Small intestine (tissue), 7 donors: ENCODE measurements around the gene ARID2. TPM values are rescaled to one million over a fixed set of nuclear protein-coding genes. Genes with fewer than 3 reads are reported as not detected.

Experiments
- DNase-seq, 2 donors: peaks; one replicate each; pipeline versions ENCODE4 v3.0.0 to v3.0.0-alpha.2; 2013
- FAIRE-seq: peaks from 2 replicates; lab custom pipeline; 2012; peaks lifted over from hg19 to GRCh38; lab: Jason Lieb, UNC
- H3K27ac ChIP-seq, 3 donors: one replicate each; pipeline ENCODE4 v1.5.1; 2013; ENCODE audit warnings: low read length in 2 of 3, mild to moderate bottlenecking in 2 of 3, control low read depth in 1 of 3, inconsistent platforms in 1 of 3, low read depth in 1 of 3, moderate library complexity in 1 of 3
- H3K27me3 ChIP-seq, 3 donors: one replicate each; pipeline ENCODE4 v1.6.1; 2013; ENCODE audit warnings: low read length in 3 of 3, inconsistent platforms in 1 of 3; ENCODE audit not compliant: control insufficient read depth in 3 of 3, insufficient read depth in 3 of 3
- H3K36me3 ChIP-seq, 3 donors: one replicate each; pipeline ENCODE4 v1.6.1; 2013; ENCODE audit warnings: low read length in 3 of 3, inconsistent platforms in 1 of 3, low read depth in 1 of 3, mild to moderate bottlenecking in 1 of 3, moderate library complexity in 1 of 3; ENCODE audit not compliant: control insufficient read depth in 3 of 3, insufficient read depth in 2 of 3
- H3K4me1 ChIP-seq, 3 donors: one replicate each; pipeline ENCODE4 v1.6.1; 2013; ENCODE audit warnings: low read length in 2 of 3, inconsistent platforms in 1 of 3, low read depth in 1 of 3, mild to moderate bottlenecking in 1 of 3, moderate library complexity in 1 of 3; ENCODE audit not compliant: control insufficient read depth in 3 of 3, insufficient read depth in 2 of 3
- H3K4me3 ChIP-seq, 3 donors: one replicate each; pipeline ENCODE4 v1.5.1; 2013; ENCODE audit warnings: low read length in 3 of 3, control low read depth in 1 of 3, inconsistent platforms in 1 of 3, low read depth in 1 of 3, mild to moderate bottlenecking in 1 of 3, moderate library complexity in 1 of 3
- H3K9me3 ChIP-seq, 2 donors: one replicate each; pipeline ENCODE4 v1.6.1; 2013; ENCODE audit warnings: low read depth in 1 of 2, low read length in 1 of 2; ENCODE audit not compliant: control insufficient read depth in 2 of 2, insufficient read depth in 1 of 2
- WGBS, 3 donors: extraction: QIAGEN DNeasy Blood & Tissue Kit; methylation state at CpG; one replicate each; pipeline ENCODE4 v1.1.7; 2013; 5-methylcytosine and 5-hydroxymethylcytosine counted together
- polyA plus RNA-seq, 4 donors: library from polyadenylated mRNA; stranded (reverse) in 3 of 4; unstranded in 1 of 4; fragments of 200-250 nt in 3 of 4; fragments of 120-200 nt in 1 of 4; gene quantifications; one replicate each; pipeline versions ENCODE4 v1.2.1 to v1.2.3, GENCODE V29; 2013
- donor health status: healthy with polysubstance abuse.
- donor health status: control.
- donor health status: control.
- donor health status: Bipolar disorder and iron deficiency.
- donor health status: healthy.

The ARID2 gene
- polyA plus RNA-seq, 4 donors: 5.1 to 17.6 (median 6.0) TPM

DNA sequence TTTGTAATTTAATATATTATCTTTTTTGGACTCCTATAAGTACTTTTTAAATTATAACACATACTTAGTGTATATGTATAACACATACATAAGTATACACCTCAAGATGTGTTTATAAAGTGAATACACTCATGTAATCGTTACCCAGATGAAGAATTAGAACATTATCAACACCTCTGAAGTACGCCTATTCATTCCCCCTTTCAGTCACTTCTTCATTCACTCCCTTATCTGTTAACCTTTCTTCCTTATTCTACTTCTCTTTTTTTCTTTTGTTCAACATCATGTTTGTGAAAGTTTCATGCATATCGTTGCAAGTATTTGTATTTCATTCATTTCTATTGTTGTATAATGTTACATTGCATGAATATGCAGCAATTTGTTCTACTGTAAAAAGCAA, 98.5 kb downstream of the ARID2 start:
- H3K27ac ChIP-seq: no peak overlapping the region
- no peaks in the 10 kb centered on the region for H3K27me3 ChIP-seq
- no peaks in the 10 kb centered on the region for H3K9me3 ChIP-seq
- H3K4me3 ChIP-seq: no peak overlapping the region
- no peak for DNase-seq
- no peak for FAIRE-seq
- WGBS, 3 donors: 83 to 94% (median 92%) methylated on average over 3 of the region's 3 CpGs
- peaks cover 3 to 6% (median 4%) of the 10 kb centered on the region in 3 donors for H3K36me3 ChIP-seq
- no peaks in the 10 kb centered on the region for H3K4me1 ChIP-seq

DNA sequence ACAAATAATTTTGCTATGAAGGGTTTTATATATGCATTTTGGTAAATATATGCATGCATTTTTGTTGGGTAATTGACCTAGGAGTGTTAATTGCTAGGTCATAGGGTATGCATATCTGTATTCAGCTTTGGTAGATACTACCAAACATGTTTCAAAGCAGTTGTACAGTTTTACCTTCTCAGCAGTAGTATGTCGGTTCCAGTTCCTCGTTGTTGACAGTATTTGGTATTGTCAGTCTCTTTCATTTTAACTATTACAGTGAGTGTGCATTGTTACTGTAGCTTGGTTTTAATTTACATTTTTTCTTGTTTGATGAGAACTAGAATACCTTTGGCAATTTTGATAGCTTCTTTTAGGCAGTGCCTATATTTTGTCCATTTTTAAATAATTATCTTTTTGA, 98.9 kb downstream of the ARID2 start:
- FAIRE-seq: no peak
- 78 to 86% (median 81%) methylated on average over 2 of the region's 2 CpGs for WGBS, 3 donors
- Histone ChIP-seq H3K4me3 (no peak overlapping the region), H3K4me1 (no peaks in the 10 kb centered on the region), H3K9me3 (no peaks in the 10 kb centered on the region), H3K27me3 (no peaks in the 10 kb centered on the region), H3K27ac (no peak overlapping the region), H3K36me3 (peaks cover 3 to 6% (median 4%) of the 10 kb centered on the region in 3 donors)
- DNase-seq: no peak

DNA sequence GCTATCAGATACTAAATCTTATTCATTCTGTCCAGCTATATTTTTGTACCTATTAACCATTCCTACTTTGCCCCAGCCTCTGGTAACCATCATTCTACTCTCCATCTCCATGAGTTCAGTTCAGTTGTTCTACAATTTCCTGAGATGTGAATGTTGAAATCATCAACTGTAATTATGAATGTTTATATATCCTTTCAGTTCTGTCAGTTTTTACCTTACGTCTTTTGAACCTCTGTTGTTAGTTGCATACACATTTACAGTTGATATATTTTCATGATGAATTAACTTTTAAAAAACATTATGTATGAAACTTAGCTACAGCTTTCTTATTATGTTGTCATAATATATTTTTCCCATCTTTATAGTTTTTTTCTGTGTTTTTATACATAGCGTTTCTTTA, 102.1 kb downstream of the ARID2 start:
- Histone ChIP-seq H3K4me3 (no peak overlapping the region), H3K4me1 (no peaks in the 10 kb centered on the region), H3K36me3 (peaks cover 0 to 10% (median under 1%) of the 10 kb centered on the region in 3 donors), H3K9me3 (no peaks in the 10 kb centered on the region), H3K27ac (no peak overlapping the region), H3K27me3 (no peaks in the 10 kb centered on the region)
- FAIRE-seq (no peak), DNase-seq (no peak)
- 96 to 100% (median 98%) methylated on average over 2 of the region's 2 CpGs for WGBS, 3 donors

DNA sequence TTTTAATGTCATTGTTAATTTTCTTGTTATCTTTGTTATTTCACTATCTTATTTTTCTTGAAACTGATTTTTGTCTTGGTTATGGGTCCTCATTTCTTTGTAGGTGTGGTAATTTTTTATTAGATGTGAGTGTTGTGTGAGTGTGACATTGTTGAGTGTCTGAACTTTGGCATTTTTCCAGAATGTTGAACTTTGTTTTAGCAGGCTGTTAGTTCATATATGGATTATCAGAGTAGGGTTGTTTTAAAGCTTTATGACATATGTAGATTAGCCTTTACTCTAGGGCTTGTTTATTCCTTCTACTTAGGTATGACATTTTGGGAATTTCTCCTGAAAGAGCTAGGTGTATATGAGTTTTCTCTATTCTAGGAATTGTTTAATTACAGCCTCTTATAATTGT, 103.9 kb downstream of the ARID2 start:
- Histone ChIP-seq H3K4me3 (no peak overlapping the region), H3K27me3 (no peaks in the 10 kb centered on the region), H3K27ac (no peak overlapping the region), H3K4me1 (no peaks in the 10 kb centered on the region), H3K36me3 (peaks cover 2 to 11% (median 2%) of the 10 kb centered on the region in 3 donors), H3K9me3 (no peaks in the 10 kb centered on the region)
- DNase-seq (peak; percentile 68 to 88), FAIRE-seq (peak; percentile 15)

DNA sequence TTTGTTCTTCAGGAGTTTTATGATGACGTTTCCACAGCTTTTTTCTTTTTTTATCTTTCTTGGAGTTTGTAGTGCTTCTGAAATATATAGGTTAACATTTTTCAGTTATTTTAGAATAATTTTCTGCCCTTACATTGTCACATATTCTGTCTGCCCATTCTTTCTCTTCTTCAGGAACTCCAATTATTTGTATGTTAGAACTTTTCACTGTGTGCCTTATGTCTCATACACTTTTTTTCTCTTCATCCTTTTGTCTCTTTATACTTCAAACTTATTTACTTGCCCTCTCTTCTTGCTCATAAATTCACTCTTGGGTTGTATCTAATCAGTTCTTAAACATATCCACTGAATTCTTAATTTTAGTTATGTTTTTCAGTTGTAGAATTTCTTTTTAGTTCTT, 105.3 kb downstream of the ARID2 start:
- H3K27me3 ChIP-seq: no peaks in the 10 kb centered on the region
- peaks cover 2 to 18% (median 6%) of the 10 kb centered on the region in 3 donors for H3K36me3 ChIP-seq
- DNase-seq (no peak), FAIRE-seq (peak; percentile 15)
- H3K4me1 ChIP-seq: no peaks in the 10 kb centered on the region
- 94 to 100% (median 100%) methylated on average over 1 of the region's 1 CpG for WGBS, 3 donors
- no peak overlapping the region for H3K4me3 ChIP-seq
- H3K27ac ChIP-seq: no peak overlapping the region
- H3K9me3 ChIP-seq: no peaks in the 10 kb centered on the region

DNA sequence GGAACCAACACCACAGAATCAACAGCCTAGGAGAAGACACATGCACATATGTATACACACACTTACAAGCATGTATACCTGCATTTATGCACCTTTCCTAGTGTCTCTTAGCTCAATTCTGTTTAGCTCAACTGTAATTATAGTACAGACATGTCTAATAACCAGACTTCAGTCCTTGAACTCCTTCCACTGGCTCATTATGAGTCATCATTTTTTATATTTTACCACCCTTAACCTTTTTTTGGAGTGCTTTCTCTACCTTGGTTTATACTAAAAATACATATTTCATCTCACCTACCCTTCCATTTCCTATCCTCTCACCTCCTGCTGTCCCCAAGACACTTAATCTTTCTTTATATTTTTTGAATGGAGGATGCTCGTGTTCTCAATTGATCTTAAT, 110.4 kb downstream of the ARID2 start:
- peaks cover 7 to 19% (median 8%) of the 10 kb centered on the region in 3 donors for H3K36me3 ChIP-seq
- no peak overlapping the region for H3K27ac ChIP-seq
- H3K27me3 ChIP-seq: no peaks in the 10 kb centered on the region
- no peaks in the 10 kb centered on the region for H3K4me1 ChIP-seq
- DNase-seq: no peak
- FAIRE-seq: no peak
- H3K9me3 ChIP-seq: no peaks in the 10 kb centered on the region
- H3K4me3 ChIP-seq: no peak overlapping the region
- 97 to 98% (median 97%) methylated on average over 1 of the region's 1 CpG for WGBS, 3 donors

DNA sequence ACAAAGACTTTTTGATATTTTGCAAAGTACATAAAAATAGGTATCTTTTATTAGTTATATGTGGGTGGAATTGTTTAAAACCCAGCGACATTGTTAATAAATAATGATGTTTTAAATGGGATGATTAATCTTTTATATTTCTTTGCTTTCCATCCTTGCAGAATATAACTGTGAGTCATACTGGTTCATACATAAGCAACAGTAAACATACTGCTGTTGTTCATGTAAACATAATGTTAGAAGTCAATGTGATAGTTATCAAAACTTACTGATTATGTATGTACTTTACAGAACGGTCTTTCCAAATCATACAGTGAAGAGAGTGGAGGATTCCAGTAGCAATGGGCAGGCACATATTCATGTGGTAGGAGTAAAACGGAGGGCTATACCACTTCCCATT, 119.8 kb downstream of the ARID2 start:
- DNase-seq (no peak), FAIRE-seq (no peak)
- no peaks in the 10 kb centered on the region for H3K9me3 ChIP-seq
- peaks cover 11 to 21% (median 17%) of the 10 kb centered on the region in 3 donors for H3K36me3 ChIP-seq
- no peaks in the 10 kb centered on the region for H3K4me1 ChIP-seq
- no peaks in the 10 kb centered on the region for H3K27me3 ChIP-seq
- H3K4me3 ChIP-seq: no peak overlapping the region
- WGBS, 3 donors: 73 to 87% (median 84%) methylated on average over 3 of the region's 3 CpGs
- H3K27ac ChIP-seq: no peak overlapping the region

DNA sequence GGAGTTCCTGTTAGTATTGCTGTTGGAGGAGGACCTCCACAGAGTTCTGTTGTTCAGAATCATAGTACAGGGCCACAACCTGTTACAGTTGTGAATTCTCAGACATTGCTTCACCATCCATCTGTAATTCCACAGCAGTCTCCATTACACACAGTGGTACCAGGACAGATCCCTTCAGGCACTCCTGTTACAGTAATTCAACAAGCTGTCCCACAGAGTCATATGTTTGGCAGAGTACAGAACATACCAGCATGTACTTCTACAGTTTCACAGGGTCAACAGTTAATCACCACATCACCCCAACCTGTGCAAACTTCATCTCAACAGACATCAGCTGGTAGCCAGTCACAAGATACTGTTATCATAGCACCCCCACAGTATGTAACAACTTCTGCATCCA, 120.8 kb downstream of the ARID2 start:
- FAIRE-seq: no peak

DNA sequence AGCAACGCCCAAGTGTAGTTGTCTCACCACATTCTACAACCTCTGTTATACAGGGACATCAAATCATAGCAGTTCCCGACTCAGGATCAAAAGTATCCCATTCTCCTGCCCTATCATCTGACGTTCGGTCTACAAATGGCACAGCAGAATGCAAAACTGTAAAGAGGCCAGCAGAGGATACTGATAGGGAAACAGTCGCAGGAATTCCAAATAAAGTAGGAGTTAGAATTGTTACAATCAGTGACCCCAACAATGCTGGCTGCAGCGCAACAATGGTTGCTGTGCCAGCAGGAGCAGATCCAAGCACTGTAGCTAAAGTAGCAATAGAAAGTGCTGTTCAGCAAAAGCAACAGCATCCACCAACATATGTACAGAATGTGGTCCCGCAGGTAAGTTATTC, 123.0 kb downstream of the ARID2 start:
- no peaks in the 10 kb centered on the region for H3K4me1 ChIP-seq
- H3K27ac ChIP-seq: no peak overlapping the region
- DNase-seq (no peak), FAIRE-seq (no peak)
- no peaks in the 10 kb centered on the region for H3K9me3 ChIP-seq
- H3K27me3 ChIP-seq: no peaks in the 10 kb centered on the region
- peaks cover 11 to 27% (median 17%) of the 10 kb centered on the region in 3 donors for H3K36me3 ChIP-seq
- WGBS, 3 donors: 86 to 95% (median 94%) methylated on average over 7 of the region's 7 CpGs
- H3K4me3 ChIP-seq: no peak overlapping the region

More for the DNA sequence above, 120.8 kb downstream of the ARID2 start:
- no peak for DNase-seq
- no peaks in the 10 kb centered on the region for H3K9me3 ChIP-seq
- no peak overlapping the region for H3K27ac ChIP-seq
- H3K27me3 ChIP-seq: no peaks in the 10 kb centered on the region
- H3K36me3 ChIP-seq: peaks cover 11 to 21% (median 17%) of the 10 kb centered on the region in 3 donors
- H3K4me1 ChIP-seq: no peaks in the 10 kb centered on the region
- no peak overlapping the region for H3K4me3 ChIP-seq
